Measurements from ENCODE around the gene ZNF609.

ZNF609 gene

DNA sequence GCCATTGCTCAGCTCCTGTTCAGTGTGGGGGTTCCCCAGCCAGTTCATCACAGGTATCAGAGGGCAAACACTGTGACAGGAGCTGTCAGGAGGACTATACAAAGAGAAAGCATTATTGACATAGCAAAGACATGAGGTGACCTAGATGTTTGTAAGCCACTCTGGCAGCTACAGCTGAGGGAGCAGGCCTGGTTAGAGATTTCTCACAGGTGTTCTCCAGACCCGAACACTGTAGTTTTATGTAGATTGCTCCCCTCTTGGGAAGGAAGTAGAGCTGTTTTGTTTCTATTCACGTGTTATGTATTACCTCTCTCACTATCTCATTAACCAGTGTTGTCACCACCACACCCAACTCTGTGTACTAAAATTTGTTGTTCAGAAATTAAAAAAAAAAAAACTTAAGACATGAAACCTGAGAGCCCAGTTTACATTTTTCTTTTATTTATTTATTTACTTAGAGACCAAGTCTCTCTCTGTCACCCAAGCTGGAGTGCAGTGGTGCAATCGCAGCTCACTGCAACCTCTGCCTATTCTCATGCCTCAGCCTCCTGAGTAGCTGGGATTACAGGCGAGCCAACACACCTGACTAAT, 191.3 kb downstream of the ZNF609 start:
- no peak for DNase-seq (ENCODE audit: low read depth)

DNA sequence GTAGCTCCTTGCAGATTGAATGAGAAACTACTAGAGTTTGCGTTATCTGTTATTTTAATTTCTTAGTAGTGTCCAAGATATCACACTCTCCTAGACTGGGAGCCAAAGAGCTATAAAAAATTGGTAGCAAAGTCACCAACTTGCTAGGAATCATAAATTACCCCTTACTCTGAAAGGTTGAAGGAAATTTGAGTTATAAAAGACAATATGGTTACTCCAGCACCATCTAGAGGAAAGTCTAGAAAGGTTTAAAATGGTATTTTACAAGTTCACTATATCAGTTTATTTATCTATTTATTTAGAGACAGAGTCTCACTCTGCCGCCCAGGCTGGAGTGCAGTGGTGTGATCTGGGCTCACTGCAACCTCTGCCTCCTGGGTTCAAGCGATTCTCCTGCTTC, 193.4 kb downstream of the ZNF609 start:
- no peak for DNase-seq (ENCODE audit: low read depth)

DNA sequence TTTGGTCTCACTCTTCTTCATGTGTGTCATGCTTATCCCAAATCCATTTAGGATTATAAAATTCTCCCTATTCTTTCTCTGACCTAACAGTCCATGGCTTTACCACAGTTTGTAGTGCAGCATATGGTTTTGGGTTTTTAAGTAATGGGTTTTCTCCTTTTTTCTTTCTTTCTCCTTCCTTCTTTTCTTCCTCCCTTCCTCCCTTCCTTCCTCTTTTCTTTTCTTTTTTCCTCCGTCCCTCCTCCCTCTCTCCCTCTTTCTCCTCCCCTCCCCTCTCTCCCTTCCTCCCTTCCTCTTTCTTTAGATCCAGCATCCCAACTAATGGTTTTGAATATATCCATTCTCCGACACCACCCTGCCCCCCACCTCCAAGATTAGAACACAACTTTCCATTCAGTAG, 196.1 kb downstream of the ZNF609 start:
- no peak for DNase-seq (ENCODE audit: low read depth)

DNA sequence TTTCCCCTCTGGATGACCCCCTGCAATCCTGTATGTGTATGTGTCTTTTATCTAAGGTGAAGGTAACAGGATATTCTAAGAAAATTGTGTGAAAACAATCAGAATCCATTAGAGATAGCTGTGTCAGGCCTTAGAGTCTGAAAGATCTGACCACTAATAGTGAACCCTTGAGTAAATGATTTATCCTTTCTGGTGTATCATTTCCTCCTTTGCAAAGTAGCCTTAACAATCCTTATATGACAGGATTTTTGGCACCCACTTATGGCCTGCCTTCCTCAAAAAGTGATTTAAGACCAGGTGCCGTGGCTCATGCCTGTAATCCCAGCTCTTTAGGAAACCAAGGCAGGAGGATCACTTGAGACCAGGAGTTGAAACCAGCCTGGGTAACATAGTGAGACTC, 204.8 kb downstream of the ZNF609 start:
- DNase-seq (ENCODE audit: low read depth), result no peak

DNA sequence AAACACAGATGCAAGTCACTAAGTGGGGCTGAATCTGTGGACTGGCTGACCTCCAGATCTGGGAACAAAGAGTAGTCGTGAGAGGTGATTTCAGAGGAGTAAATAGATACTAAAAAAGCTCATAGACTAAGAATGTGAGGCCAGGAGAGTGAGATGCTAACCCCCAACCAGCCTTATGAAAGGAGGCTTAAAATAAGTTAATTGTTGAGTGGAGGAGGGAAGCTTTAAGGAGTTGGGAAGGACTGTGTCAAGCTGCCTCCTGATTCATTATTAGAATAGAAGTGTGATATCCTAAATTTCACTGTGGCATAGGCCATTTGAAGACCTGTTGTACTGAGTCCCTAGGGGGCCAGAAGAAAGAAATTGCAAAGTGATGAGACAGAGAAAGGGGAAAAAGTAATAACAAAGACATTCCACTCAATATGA, 207.4 kb downstream of the ZNF609 start:
- no peak for DNase-seq (ENCODE audit: low read depth)

DNA sequence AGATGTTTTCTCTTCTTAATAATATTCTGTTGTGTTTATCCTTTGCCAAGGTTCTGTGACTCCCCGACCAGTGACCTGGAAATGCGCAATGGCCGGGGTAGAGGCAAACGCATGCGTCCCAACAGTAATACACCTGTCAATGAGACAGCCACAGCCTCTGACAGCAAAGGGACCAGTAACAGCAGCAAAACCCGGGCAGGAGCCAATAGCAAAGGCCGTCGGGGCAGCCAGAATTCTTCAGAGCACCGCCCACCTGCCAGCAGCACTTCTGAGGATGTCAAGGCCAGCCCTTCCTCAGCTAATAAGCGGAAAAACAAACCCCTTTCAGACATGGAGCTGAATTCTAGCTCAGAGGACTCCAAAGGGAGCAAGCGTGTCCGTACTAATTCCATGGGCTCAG, 213.5 kb downstream of the ZNF609 start:
- DNase-seq (ENCODE audit: low read depth), result no peak

DNA sequence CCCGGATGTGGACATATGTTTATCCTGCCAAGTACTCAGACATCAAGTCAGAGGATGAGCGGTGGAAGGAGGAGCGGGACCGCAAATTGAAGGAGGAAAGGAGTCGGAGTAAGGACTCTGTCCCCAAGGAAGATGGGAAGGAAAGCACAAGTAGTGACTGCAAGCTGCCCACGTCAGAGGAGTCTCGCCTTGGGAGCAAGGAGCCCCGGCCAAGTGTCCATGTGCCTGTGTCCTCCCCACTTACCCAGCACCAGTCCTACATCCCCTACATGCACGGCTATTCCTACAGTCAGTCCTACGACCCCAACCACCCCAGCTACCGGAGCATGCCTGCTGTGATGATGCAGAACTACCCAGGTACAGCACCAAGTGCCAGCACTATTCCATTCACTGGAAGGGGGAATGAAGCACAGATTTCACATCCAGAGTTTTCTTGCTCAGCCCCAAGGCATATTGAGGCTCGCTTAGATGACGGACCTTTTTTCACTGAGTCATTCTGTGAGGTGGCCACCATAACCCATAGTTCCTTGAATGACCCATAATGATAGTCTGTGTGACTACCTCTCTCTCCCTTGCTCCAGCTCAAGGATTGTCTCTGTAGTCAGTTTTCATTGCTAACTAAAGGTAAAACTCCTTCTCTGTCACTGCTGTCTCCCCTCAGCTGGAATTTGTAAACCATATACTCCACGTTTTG, 217.9 kb downstream of the ZNF609 start:
- DNase-seq (ENCODE audit: low read depth), result no peak

DNA sequence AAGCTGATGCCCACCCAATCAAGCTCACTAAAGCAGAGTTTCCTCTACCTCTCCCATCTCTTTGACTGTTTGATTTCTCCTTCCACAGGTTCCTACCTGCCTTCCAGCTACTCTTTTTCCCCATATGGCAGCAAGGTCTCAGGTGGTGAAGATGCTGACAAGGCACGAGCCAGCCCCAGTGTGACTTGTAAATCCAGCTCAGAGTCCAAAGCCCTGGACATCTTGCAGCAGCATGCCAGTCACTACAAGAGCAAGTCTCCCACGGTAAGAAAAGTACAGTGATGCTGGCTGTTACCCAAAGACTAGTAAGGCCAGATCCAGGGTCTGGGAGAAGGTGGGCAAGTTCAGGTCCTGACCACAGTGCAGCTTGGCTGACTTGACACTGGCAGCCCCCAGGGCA, 219.7 kb downstream of the ZNF609 start:
- no peak for DNase-seq (ENCODE audit: low read depth)

DNA sequence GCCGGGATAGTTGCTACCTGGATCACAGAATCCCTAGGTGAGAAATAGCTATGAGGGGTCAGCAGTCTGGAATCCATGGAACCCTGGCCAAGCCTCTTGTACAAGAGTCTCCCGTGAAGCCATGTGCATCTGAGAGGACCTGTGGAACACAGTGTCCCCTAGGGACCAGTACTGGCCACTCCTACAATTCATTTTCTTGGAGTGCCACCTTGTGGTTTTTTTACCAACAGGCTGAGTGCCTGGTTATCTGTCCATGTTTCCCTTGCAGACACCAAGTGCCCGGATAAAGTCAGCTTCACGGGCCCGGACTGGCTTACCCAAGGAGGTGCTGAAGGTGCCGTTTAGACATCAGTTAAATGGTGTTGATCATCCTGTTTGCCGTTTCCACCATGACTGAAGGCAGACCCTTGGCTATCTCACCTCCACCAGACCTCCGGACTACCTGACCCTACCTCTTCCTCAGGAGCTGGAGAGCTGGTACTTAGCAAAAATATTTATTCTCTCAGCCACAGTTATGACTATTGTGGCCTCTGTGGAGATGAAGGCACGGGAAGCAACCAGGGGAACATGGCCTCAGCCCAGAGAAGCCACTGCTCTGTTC, 221.1 kb downstream of the ZNF609 start:
- DNase-seq (ENCODE audit: low read depth), result peak; percentile 34

DNA sequence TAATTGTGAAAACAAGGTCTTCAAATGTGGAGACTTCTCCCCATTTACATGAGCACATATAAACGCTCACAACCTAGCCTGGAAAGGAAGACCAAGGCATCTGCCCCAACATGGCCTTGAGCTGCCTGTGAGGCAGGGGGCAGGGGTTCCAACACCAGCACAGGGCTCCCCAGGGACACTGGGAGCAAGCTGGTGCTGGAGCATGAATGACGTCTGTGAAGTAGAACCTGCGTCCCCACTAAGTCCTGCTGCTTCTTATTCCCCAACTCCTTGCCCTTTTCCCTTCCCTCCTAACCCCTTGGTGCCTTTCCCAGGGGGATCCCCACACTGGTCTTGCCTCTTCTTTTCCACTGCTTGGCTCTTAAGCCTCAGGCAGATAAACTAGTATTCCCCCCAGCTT, 221.9 kb downstream of the ZNF609 start:
- DNase-seq (ENCODE audit: low read depth), result no peak

DNA sequence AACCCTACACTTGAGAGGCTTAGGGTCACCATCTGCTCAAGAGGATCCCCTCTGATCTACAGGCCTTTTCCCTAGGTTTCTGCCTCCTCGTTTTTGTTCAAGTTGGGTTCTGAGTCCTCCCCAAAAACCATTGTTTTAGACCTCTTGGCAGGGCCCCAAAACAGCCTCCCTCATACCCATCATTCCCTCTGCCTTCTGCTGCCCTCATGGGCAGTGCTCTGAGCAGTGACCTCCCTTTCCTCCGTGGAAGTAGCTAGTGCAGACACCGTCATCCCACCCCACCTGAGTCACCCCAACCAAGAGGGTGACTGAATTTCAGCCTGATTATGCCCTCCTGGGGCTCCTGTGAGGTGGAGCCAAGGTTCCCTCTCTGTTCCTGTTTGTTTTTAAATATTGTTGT, 223.0 kb downstream of the ZNF609 start:
- no peak for DNase-seq (ENCODE audit: low read depth)

DNA sequence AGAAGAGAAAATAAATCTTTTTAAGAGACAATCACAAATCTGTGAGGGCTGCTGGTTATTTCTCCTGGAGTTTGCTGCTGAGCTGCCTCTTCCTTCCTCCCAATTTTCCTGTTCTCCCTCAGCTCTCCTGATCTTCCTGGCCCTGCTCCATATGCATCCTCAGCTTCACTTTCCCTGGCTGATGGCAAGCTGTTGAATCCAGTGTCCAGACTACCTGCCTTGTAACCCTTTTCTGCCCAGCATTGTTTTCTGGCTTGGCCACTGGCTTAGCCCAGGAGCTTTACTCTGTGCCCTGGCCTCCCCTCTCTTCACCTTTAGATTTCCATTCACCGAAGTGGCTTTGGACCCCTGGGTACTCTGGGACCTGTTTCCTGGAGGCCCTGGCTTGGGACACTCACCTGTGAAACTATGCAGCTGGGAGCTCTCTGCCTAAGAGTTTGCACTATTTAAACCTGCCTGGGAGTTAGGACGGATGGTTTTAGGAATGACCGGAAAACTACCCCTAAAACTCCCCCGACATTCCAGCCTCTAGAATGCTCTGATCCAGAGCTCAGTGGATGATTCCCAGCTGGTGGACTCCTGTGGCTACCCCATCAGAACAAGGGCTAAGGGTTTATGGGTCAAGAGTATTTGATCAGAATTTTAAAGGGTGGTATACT, 225.0 kb downstream of the ZNF609 start:
- DNase-seq (ENCODE audit: low read depth), result no peak

DNA sequence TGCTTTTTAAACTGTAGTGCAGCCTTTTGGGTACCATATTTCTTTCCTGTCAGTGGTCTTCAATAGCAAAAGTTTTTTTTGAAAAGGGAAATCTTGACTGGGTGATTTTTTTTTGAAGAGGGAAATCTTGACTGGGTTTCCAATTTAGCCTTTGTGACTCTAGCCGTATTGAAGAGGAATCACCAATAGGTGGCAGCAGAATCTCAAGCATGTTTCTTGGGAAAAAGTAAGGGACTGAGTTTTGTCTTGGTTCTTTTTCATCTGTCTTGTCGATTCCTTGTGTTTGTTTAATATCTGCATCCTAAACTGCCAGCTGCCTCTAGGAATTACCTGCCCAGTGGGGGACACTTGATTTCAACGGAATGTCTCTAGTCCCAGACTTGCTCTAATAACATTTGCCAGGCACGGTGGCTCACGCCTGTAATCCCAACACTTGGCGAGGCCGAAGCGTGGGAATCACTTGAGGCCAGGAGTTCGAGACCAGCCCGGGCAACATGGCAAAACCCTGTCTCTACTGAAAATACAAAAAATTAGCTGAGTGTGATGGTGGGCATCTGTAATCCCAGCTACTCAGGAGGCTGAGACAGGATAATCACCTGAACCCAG, 225.9 kb downstream of the ZNF609 start:
- no peak for DNase-seq (ENCODE audit: low read depth)

DNA sequence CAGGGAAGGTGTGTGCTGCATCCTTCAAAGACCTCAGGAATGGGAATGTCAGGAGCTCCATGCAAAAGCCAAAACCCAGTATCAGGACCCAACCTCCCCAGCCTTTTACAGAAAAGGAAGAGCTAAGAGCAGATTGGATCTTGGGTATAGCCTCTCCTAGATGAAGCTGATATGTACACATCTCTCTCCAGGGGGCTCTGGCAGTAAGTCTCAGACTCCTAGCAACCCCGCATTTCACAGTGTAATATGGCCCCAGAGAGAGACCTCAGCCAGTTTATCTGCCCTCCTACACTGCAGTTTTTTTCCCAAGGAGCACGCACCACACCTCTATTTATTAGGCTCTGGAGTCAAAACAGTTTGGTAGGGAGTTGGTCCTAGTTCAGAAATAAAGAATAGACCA, 226.8 kb downstream of the ZNF609 start:
- DNase-seq (ENCODE audit: low read depth), result no peak

DNA sequence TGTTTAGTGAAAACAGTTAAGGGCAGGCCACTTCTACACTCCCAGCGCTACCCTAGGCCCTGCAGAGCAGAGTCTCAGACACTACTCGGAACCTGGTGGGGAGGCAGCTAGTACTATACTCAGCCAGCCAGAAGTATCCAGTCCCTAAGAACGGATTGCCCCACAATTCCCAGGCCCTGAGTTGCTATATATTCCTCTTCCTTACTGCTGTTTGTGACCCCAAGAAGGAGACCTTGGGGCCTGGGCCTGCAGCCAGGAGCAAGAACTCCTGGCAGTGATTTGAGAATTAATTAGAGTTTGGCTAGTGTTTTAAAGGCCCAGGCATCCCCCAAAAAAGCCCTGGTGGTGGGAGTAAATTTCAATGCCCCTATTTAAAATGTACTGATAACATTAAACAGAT, 227.3 kb downstream of the ZNF609 start:
- no peak for DNase-seq (ENCODE audit: low read depth)

DNA sequence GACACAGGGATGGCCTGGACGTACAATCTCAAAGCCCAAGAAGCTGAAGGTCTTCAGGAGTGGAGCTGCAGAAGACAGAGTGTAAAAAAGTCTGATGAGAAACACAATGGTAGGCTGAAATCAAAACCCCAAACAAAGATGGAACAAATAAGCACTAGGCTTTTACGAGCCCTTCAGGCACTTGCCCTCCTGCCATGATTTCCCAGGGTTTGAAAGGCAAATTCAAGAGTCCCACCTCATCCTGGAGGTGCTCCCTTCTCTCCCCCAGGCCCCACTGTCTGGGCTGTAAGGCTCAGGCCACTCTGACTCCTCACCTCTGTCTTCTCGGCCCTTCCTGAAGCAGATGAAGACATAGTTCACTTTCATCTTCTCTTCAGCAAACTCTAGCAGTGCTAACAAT, 228.4 kb downstream of the ZNF609 start:
- no peak for DNase-seq (ENCODE audit: low read depth)

DNA sequence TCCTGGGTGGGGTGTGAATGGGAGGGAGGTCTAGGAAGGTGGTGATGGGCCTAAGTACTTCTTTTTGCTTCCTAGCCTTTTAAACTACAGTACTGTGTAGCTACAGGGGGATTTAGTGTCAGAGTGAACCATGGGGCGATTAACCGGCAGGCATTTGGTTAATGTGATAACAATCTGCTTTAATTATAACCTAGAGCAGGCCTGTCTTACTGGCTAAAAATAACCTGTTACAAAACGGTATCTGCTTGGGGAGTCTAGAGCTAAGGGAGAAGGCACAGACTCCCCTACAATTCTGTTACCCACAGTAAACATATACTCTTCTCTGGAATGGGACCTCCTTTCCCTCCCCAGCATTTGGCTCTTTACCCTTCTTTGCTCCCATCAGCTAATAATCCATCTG, 229.6 kb downstream of the ZNF609 start:
- no peak for DNase-seq (ENCODE audit: low read depth)

DNA sequence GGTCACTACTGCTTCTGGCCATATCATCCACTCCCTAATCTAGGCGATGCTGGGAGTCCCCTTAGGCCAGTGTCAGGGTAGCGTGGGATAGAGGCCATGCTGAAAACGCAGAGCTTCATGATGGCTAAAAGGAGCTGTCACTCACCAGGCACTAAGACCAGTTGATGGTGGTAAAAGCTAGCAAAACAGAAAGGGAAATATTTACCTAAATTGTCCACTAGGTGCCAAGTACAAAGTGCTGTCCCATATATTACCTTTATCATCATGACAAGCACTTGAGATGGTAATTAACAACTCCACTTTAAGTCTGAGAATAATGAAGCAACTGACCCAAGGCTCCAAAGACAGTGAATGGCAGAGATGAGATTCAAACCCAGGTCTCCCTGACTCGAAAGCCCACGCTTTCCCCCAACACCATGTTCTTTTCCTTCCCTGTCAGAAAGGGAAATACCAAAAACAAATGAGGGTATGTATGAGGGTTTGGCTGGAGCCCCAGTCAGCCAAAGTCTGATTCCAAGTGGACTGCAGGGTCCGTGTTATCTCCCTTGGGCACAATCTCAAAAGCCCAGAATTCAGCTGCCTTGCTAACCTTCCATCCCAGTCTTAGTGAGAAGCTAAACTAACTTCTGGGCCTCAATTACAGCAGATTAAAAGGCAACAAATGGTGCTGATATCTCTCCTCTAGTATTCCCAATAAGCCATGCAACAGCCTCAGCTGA, 230.4 kb downstream of the ZNF609 start:
- DNase-seq (ENCODE audit: low read depth), result no peak

DNA sequence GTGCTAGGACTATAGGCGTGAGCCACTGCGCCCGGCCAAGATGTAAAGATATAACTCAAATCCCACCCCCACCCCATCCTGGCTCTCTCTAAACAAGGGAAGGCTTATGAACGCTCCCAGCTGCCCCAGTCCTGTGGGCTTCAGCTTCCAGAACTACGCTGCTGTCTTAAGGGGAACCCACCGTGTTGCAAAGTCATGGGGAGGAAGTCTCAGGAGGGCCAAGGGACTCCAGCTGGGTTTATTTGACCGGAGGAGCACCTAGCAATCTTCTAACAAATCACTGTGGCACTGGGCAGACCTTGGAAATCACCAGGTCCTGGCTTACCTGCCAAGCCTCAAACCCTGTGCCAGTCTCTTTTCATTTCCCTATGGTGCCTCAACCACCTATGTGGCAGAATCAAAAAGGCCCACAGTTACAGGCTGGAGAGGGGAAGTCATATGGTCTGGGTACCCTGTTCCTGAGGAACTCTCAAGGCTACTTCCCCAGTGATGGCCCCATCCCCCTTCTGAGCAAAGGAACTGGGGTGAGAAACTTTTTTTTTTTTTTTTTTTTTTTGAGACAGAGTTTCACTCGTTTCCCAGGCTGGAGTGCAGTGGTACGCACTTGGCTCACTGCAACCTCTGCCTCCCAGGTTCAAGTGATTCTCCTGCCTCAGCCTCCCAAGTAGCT, 231.7 kb downstream of the ZNF609 start:
- DNase-seq (ENCODE audit: low read depth), result no peak

DNA sequence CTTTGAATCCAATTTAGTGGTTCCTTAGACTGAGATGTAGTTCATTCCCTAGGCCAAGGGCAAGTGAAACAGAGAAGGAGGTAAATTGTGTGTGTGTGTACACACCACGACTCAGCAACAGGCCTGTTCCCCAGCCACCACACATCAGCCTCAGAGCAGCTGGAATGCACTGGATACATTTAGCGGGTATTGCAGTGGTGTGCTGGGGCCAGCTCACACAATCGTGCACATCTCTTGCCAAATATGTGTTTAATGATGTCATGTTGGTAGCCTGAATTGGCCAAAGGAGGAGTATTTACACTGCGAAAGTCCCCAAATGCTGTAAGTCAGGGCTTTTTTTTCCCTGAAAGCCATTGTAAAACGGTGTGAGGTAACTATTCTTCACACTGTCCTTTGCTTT, 232.8 kb downstream of the ZNF609 start:
- no peak for DNase-seq (ENCODE audit: low read depth)

DNA sequence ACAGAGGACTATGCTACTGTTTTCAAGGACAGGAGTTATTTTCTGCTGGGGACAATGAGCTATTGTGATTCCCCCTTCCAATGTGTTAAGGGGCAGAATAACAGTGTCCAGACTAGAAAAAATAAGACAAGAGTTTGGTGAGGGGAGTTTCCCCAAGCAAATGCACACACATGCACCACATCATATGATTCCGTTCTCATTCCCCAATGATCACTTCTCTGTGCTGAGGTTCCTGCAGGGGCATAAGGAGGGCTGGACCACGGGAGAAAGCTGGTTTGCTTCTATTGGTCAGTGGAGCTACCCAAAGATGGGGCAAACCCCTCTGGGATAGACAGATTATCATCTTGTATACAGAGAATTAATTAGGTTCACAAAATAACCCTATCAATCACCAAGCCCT, 234.4 kb downstream of the ZNF609 start:
- DNase-seq (ENCODE audit: low read depth), result no peak

DNA sequence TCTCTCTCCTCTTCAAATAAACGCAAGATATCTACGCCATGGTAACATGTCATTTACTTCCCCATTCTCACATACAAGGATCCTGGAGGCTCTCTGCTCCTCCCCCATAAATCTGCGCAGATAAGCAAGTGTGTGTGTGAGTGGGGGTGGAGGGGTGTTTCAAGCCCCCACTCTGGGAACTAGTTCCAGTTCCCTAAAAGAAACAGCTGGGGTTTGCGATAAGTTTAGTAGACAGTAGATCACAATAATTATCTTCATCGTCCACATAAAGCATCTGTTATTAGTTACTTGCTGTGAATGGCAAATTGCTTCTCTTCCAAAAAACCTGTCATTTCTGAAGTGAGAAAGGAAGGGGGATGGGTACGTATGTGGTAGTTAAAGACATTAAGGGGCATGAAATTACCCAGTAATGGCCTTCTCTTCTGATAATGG, 235.2 kb downstream of the ZNF609 start:
- DNase-seq (ENCODE audit: low read depth), result no peak

Data from HS-27A (cell line).